Keratinocyte (primary cell): ENCODE measurements around the gene ARHGAP24. TPM values are rescaled to one million over a fixed set of nuclear protein-coding genes. Genes with fewer than 3 reads are reported as not detected.

Source experiments
- DNase-seq: peaks from one replicate; pipeline ENCODE4 v3.0.0-alpha.2; 2011; ENCODE audit warnings: low read depth, missing footprints, low spot score
- FAIRE-seq: peaks from 2 replicates; lab custom pipeline; 2011; peaks lifted over from hg19 to GRCh38; lab: Jason Lieb, UNC
- H2AFZ ChIP-seq: 2 replicates; pipeline ENCODE4 v1.6.0; 2012; ENCODE audit warnings: low read length, control low read depth, inconsistent platforms; ENCODE audit not compliant: control insufficient read depth
- H3K27ac ChIP-seq: 2 replicates; pipeline ENCODE4 v1.5.1; 2011; ENCODE audit warnings: low read length; ENCODE audit not compliant: control insufficient read depth, insufficient read depth
- H3K27me3 ChIP-seq: 3 replicates; pipeline ENCODE4 v1.6.0; 2011; ENCODE audit warnings: low read length; ENCODE audit not compliant: control insufficient read depth, insufficient read depth; ENCODE audit errors: extremely low read depth
- H3K36me3 ChIP-seq, 2 experiments: 2 replicates in 1 of 2; 3 replicates in 1 of 2; pipeline ENCODE4 v1.5.1; 2011; ENCODE audit warnings: low read length in 2 of 2, mild to moderate bottlenecking in 1 of 2; ENCODE audit not compliant: control insufficient read depth in 2 of 2, insufficient read depth in 2 of 2; ENCODE audit errors: extremely low read depth in 1 of 2
- H3K4me1 ChIP-seq: 3 replicates; pipeline ENCODE4 v1.5.1; 2011; ENCODE audit warnings: low read length; ENCODE audit not compliant: control insufficient read depth, insufficient read depth; ENCODE audit errors: extremely low read depth
- H3K4me2 ChIP-seq: 3 replicates; pipeline ENCODE4 v1.6.0; 2011; ENCODE audit warnings: low read depth, low read length; ENCODE audit not compliant: control insufficient read depth, insufficient read depth; ENCODE audit errors: extremely low read depth
- H3K4me3 ChIP-seq, 3 experiments: fragments of 200-600 bp in 1 of 3; sonication (generic) in 1 of 3; 2 replicates in 2 of 3; 3 replicates in 1 of 3; pipeline ENCODE4 v1.5.1; 2011 to 2016; ENCODE audit warnings: low read length in 3 of 3, mild to moderate bottlenecking in 3 of 3, control low read depth in 2 of 3, inconsistent platforms in 1 of 3, low read depth in 1 of 3, mixed read lengths in 1 of 3, mixed run types in 1 of 3, moderate library complexity in 1 of 3; ENCODE audit not compliant: control insufficient read depth in 2 of 3, insufficient read depth in 2 of 3; ENCODE audit errors: extremely low read depth in 1 of 3
- H3K79me2 ChIP-seq: 2 replicates; pipeline ENCODE4 v1.6.0; 2012; ENCODE audit warnings: low read length; ENCODE audit not compliant: control insufficient read depth, insufficient read depth
- H3K9ac ChIP-seq: 3 replicates; pipeline ENCODE4 v1.6.0; 2011; ENCODE audit warnings: low read length; ENCODE audit not compliant: control insufficient read depth, insufficient read depth; ENCODE audit errors: extremely low read depth
- H3K9me1 ChIP-seq: 3 replicates; pipeline ENCODE4 v1.6.0; 2011; ENCODE audit warnings: low read length; ENCODE audit not compliant: control insufficient read depth, insufficient read depth; ENCODE audit errors: extremely low read depth
- H3K9me3 ChIP-seq: 2 replicates; pipeline ENCODE4 v1.5.1; 2012; ENCODE audit warnings: low read depth, low read length; ENCODE audit not compliant: control insufficient read depth
- H4K20me1 ChIP-seq: 3 replicates; pipeline ENCODE4 v1.6.0; 2011; ENCODE audit warnings: low read length; ENCODE audit not compliant: control insufficient read depth, insufficient read depth; ENCODE audit errors: extremely low read depth
- CTCF ChIP-seq, 3 experiments: IDR thresholded peaks in 1 of 3; conservative IDR thresholded peaks in 1 of 3; optimal IDR thresholded peaks in 1 of 3; 2 replicates in 2 of 3; 3 replicates in 1 of 3; pipeline versions ENCODE3 to v1.5.1; 2011; ENCODE audit warnings: low read length in 3 of 3, mild to moderate bottlenecking in 3 of 3, moderate library complexity in 2 of 3, control low read depth in 1 of 3, inconsistent platforms in 1 of 3; ENCODE audit not compliant: insufficient read depth in 2 of 3; ENCODE audit errors: extremely low read depth in 1 of 3
- EZH2 ChIP-seq: IDR thresholded peaks from one replicate; pipeline ENCODE4 v1.6.1; 2012; ENCODE audit warnings: inconsistent platforms, mild to moderate bottlenecking, low read length, moderate library complexity
- dilution Hi-C: fragments of 300-500 bp; cut with MboI; formaldehyde crosslinking; loops from one replicate; pipeline ENCODE4 v1.7.0; 2020; ENCODE audit warnings: low sequenced_read_pairs; ENCODE audit not compliant: extremely low pct_ligation_motif_present
- polyA plus RNA-seq, 5 experiments: library from polyadenylated mRNA; depleted of rRNA in 3 of 5; stranded (reverse) in 3 of 5; stranded (forward) in 1 of 5; unstranded in 1 of 5; fragments of >200 nt; gene quantifications; 1 replicate in 1 of 5; 2 replicates in 3 of 5; 3 replicates in 1 of 5; pipeline versions ENCODE4 v1.2.1 to v1.2.3, GENCODE V29; 2011 to 2012; ENCODE audit warnings: missing spikeins in 2 of 5, low read depth in 1 of 5, low replicate concordance in 1 of 5

ARHGAP24 gene
- polyA plus RNA-seq, 1 donor (not counting 4 experiments of a cell fraction or from before 2014, with no cell fraction given): 0.87 TPM

GRCh38 chr4:85696661-85697060 lies 221.7 kb downstream of the ARHGAP24 start:
- no peaks in the 10 kb centered on the region for H3K27me3 ChIP-seq
- dilution Hi-C loops: no loop called here
- H3K9me3 ChIP-seq: no peaks in the 10 kb centered on the region
- no peaks in the 10 kb centered on the region for H3K79me2 ChIP-seq
- H3K4me1 ChIP-seq: no peaks in the 10 kb centered on the region
- no peak overlapping the region for H3K4me3 ChIP-seq
- H3K36me3 ChIP-seq: no peaks in the 10 kb centered on the region
- DNase-seq (no peak), FAIRE-seq (no peak)
- no peak overlapping the region for H3K9ac ChIP-seq
- H2AFZ ChIP-seq: no peak overlapping the region
- no peaks in the 10 kb centered on the region for H4K20me1 ChIP-seq
- H3K9me1 ChIP-seq: no peaks in the 10 kb centered on the region
- H3K4me2 ChIP-seq: no peak overlapping the region
- H3K27ac ChIP-seq: no peak overlapping the region
- TF ChIP-seq CTCF (optimal IDR thresholded peaks at IDR 0.05 in 1 of 3, IDR thresholded peaks at IDR 0.05 in 1 of 3, conservative IDR thresholded peaks at IDR 0.05 in 1 of 3; ENCODE audit: extremely low read depth in 1 of 3, insufficient read depth in 2 of 3, low read length in 3 of 3): no peak
- no peak for TF ChIP-seq EZH2

GRCh38 chr4:85697854-85698253 lies 222.9 kb downstream of the ARHGAP24 start:
- no peaks in the 10 kb centered on the region for H3K27me3 ChIP-seq
- H4K20me1 ChIP-seq: no peaks in the 10 kb centered on the region

More at GRCh38 chr4:85697854-85698253, 222.9 kb downstream of the ARHGAP24 start:
- H3K9me1 ChIP-seq: no peaks in the 10 kb centered on the region
- dilution Hi-C loops: no loop called here
- DNase-seq: no peak
- H3K9me3 ChIP-seq: no peaks in the 10 kb centered on the region
- no peaks in the 10 kb centered on the region for H3K4me1 ChIP-seq
- H3K27ac ChIP-seq: no peak overlapping the region
- H2AFZ ChIP-seq: no peak overlapping the region
- H3K4me3 ChIP-seq: no peak overlapping the region
- H3K36me3 ChIP-seq: no peaks in the 10 kb centered on the region
- FAIRE-seq: no peak
- no peak overlapping the region for H3K4me2 ChIP-seq
- TF ChIP-seq EZH2 (no peak), CTCF (optimal IDR thresholded peaks at IDR 0.05 in 1 of 3, IDR thresholded peaks at IDR 0.05 in 1 of 3, conservative IDR thresholded peaks at IDR 0.05 in 1 of 3; ENCODE audit: extremely low read depth in 1 of 3, insufficient read depth in 2 of 3, low read length in 3 of 3) (no peak)
- no peaks in the 10 kb centered on the region for H3K79me2 ChIP-seq
- H3K9ac ChIP-seq: no peak overlapping the region
